Muscle of leg (tissue), 11 donors: ENCODE measurements around the gene MYO7B. TPM values are rescaled to one million over a fixed set of nuclear protein-coding genes. Genes with fewer than 3 reads are reported as not detected.
A peak's percentile ranks its signal among the peaks of the same experiment; 100 is the strongest.

ENCODE experiments used
- DNase-seq: peaks from one replicate; pipeline ENCODE4 v3.0.0; 2013
- H3K27ac ChIP-seq: one replicate; pipeline ENCODE4 v1.5.1; 2013; ENCODE audit warnings: mild to moderate bottlenecking, low read length, control low read depth
- H3K27me3 ChIP-seq: one replicate; pipeline ENCODE4 v1.6.1; 2013; ENCODE audit warnings: low read length; ENCODE audit not compliant: control insufficient read depth, insufficient read depth
- H3K36me3 ChIP-seq: one replicate; pipeline ENCODE4 v1.6.1; 2013; ENCODE audit warnings: low read length; ENCODE audit not compliant: control insufficient read depth, insufficient read depth
- H3K4me1 ChIP-seq: one replicate; pipeline ENCODE4 v1.6.1; 2013; ENCODE audit warnings: low read length; ENCODE audit not compliant: control insufficient read depth, insufficient read depth
- H3K4me3 ChIP-seq: one replicate; pipeline ENCODE4 v1.5.1; 2013; ENCODE audit warnings: low read length, control low read depth
- H3K9me3 ChIP-seq: replicated peaks from 2 replicates; pipeline ENCODE4 v1.6.1; 2013; ENCODE audit warnings: low read depth, low read length; ENCODE audit not compliant: control insufficient read depth
- WGBS: methylation state at CpG from one replicate; pipeline ENCODE4 v1.1.5; 2013; ENCODE audit warnings: missing lambda C conversion rate; ENCODE audit not compliant: insufficient coverage; 5-methylcytosine and 5-hydroxymethylcytosine counted together
- polyA plus RNA-seq, 8 donors: library from polyadenylated mRNA; unstranded; fragments of 120-200 nt; gene quantifications; one replicate each; pipeline versions ENCODE4 v1.2.1 to v1.2.3, GENCODE V29; 2013; ENCODE audit warnings: inconsistent platforms in 1 of 8, low replicate concordance in 1 of 8; ENCODE audit not compliant: insufficient read length in 8 of 8, insufficient read depth in 1 of 8
- total RNA-seq: library from RNA; stranded (reverse); fragments of 120-200 nt; gene quantifications from one replicate; pipeline ENCODE4 v1.2.4, GENCODE V29; 2013

MYO7B gene
- total and polyA plus RNA-seq, 9 donors: 0.31 to 15.1 (median 0.76) TPM

DNA sequence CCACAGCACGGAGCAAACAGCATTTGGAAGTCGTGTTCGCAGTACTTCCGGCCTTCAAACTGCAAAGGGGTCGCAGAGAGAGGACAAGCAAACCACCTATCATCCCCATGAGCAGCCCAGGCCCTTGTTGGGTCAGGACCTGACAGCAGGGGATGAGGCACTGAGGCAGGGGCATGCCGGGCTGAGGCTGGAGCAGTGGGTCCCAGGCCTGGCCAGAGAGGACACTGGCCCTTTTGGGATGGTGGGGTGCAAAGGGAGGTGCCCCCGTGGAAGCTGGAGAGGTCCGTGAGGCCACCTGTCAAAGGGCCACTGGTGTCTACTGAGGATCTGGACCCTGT lies 119.3 kb downstream of the MYO7B start:
- peaks cover 5% of the 10 kb centered on the region for H3K36me3 ChIP-seq
- peaks cover 43% of the 10 kb centered on the region for H3K4me1 ChIP-seq
- 88% methylated on average over 7 of the region's 8 CpGs for WGBS
- H3K9me3 ChIP-seq: no peaks in the 10 kb centered on the region
- H3K27me3 ChIP-seq: no peaks in the 10 kb centered on the region
- DNase-seq: no peak
- no peak overlapping the region for H3K4me3 ChIP-seq
- no peak overlapping the region for H3K27ac ChIP-seq

DNA sequence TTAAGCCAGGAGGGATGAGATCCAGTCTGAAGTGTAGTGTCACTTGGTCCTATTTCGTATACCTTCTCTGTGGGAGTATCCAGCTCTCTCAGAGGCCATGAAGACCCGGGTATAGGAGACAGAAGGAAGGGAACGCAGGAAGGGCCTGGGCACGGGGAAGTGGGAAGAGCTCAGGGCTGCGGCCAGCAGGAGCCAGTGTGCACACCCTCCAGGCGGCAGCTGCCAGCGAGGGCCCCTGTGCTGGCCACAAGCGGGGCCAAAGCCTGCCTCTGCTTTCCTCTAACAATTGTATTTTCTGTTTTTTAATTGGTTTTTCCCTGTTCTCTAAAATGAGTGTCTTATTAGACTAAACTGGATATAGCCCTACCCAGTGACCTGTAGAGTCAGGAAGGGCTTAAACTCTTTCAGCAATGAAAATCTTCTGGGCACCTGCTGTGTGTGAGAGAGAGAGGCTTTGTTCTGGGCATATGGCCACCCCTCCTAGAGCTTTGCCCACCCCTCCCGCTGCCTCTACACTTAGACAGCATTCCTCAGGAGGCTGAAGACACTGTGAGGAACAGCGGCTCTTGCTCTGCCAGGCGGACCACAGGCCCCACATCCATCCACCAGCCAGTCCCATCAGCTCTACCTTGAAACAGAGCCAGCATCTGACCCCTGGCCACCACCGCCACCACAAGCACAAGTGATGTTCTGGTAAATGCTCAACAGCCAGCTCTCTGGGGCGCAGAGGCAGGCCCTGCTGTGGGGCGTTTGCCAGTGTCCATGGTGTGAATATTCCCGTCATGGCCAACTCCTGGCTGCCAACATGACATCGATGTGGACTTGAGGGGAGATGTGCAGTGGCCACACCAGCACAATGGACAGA lies 120.0 kb downstream of the MYO7B start:
- H3K36me3 ChIP-seq: peaks cover 6% of the 10 kb centered on the region
- WGBS: 70% methylated on average over 11 of the region's 16 CpGs
- no peaks in the 10 kb centered on the region for H3K27me3 ChIP-seq
- H3K4me3 ChIP-seq: no peak overlapping the region
- peaks cover 37% of the 10 kb centered on the region for H3K4me1 ChIP-seq
- no peaks in the 10 kb centered on the region for H3K9me3 ChIP-seq
- H3K27ac ChIP-seq: no peak overlapping the region
- no peak for DNase-seq

DNA sequence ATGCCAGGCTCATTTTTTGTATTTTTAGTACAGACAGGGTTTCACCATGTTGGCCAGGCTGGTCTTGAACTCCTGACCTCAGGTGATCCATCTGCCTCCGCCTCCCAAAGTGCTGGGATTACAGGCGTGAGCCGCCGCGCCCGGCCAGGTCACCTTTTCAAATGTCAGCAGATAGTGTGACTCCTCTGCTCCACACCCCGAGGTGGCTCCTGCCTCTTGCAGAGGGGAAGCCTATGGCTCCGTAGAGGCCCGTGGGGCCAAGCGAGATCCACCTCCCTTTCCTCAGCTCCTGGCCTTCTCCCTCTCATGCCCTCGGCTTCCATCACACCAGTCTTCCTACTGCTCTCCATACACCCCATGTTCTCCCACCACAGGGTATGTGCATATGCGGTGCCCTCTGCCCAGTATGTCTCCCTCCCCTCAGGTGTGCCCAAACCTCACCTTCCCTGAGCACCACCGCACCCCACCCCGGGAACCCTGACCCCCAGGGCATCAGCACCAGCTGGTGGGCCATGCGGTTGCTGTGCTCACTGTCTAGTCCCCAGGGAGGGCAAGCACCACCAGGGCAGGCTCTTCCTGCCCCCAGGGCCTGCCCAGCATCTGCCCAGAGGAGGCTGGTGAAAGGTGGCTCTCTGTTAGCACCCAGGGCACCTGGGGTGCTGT lies 121.2 kb downstream of the MYO7B start:
- H3K4me1 ChIP-seq: peaks cover 41% of the 10 kb centered on the region
- no peaks in the 10 kb centered on the region for H3K9me3 ChIP-seq
- H3K4me3 ChIP-seq: no peak overlapping the region
- WGBS: 93% methylated on average over 15 of the region's 15 CpGs
- no peaks in the 10 kb centered on the region for H3K27me3 ChIP-seq
- no peak for DNase-seq
- no peak overlapping the region for H3K27ac ChIP-seq
- H3K36me3 ChIP-seq: peaks cover 7% of the 10 kb centered on the region

DNA sequence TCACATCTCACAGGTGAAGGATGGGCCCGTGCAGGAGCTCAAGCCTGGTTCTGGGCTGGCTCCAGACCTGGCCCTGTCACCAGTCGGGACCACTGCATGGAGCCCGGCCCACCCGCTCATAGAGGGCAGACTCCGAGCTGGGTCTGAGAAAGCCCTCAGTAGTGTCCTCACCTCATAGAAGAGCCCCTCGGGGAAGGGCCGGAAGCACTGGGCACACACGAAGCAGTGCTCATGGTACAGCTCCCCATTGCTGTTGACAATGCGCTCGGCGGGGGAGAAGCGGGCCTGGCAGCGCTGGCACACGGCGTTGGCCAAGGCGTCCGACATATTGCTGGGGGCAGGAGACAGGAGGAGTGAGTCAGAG lies 121.7 kb downstream of the MYO7B start:
- H3K27me3 ChIP-seq: no peaks in the 10 kb centered on the region
- H3K4me3 ChIP-seq: no peak overlapping the region
- peaks cover 41% of the 10 kb centered on the region for H3K4me1 ChIP-seq
- H3K36me3 ChIP-seq: peaks cover 7% of the 10 kb centered on the region
- no peaks in the 10 kb centered on the region for H3K9me3 ChIP-seq
- 95% methylated on average over 17 of the region's 17 CpGs for WGBS
- no peak overlapping the region for H3K27ac ChIP-seq
- DNase-seq: no peak

DNA sequence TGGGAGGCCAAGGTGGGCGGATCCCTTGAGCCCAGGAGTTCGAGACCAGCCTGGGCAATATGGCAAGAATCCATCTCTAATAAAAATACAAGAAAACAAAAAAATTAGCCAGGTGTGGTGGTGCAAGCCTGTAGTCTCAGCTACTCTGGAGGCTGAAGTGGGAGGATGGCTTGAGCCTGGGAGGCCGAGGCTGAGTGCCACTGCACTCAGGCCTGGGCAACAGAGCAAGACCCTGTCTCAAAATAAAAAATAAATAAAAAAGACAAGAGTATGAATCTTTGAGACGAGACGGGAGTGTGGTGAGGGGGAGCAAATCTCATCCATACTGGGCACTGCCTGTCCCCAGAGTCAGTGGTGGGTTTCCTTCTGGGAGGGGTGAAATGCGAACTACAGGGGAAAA lies 122.7 kb downstream of the MYO7B start:
- Histone ChIP-seq H3K4me3 (no peak overlapping the region), H3K27me3 (peaks cover 3% of the 10 kb centered on the region), H3K27ac (no peak overlapping the region), H3K4me1 (peaks cover 37% of the 10 kb centered on the region), H3K36me3 (peaks cover 3% of the 10 kb centered on the region), H3K9me3 (no peaks in the 10 kb centered on the region)
- no peak for DNase-seq
- WGBS: 100% methylated on average over 1 of the region's 6 CpGs

DNA sequence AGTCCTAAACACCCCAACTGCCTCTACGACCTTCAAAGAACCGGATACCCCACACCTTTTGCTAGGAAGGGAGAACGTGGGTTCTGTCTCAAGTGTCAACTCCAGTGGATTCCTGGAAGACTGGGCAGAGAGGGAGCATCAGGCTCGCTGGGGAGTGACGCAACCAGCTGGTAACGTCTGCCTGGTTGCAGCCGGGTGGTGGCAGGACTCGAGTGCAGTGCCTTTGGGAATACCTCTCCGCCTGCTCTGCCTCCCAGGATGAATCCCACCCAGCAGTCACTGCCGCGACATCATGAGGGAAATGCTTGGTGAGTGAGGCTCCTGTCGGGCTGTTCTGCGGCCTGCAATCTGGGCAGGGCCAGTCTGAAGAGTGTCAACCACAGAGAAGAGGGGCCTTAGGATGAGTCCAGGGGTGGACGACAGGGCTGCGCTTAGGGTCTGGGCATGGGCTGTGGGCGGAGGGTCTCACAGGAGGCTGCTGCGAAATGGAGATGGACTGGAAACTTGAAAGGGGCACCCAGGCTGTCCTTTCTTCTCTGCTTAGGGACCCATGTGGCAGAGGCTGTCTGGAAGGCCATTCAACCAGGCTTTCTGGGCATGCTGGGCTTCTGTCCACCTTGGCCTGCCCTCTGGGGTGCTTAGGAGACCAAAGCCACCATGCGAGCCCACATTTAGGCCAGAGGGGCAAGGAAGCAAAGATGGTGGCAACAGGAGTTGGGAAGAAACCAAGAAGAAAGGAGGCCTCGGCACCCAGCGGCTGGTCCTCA lies 123.3 kb downstream of the MYO7B start:
- Histone ChIP-seq H3K27me3 (peaks cover 10% of the 10 kb centered on the region), H3K27ac (no peak overlapping the region), H3K36me3 (peaks cover 2% of the 10 kb centered on the region), H3K4me3 (no peak overlapping the region), H3K9me3 (no peaks in the 10 kb centered on the region), H3K4me1 (peaks cover 39% of the 10 kb centered on the region)
- 83% methylated on average over 15 of the region's 20 CpGs for WGBS
- no peak for DNase-seq

DNA sequence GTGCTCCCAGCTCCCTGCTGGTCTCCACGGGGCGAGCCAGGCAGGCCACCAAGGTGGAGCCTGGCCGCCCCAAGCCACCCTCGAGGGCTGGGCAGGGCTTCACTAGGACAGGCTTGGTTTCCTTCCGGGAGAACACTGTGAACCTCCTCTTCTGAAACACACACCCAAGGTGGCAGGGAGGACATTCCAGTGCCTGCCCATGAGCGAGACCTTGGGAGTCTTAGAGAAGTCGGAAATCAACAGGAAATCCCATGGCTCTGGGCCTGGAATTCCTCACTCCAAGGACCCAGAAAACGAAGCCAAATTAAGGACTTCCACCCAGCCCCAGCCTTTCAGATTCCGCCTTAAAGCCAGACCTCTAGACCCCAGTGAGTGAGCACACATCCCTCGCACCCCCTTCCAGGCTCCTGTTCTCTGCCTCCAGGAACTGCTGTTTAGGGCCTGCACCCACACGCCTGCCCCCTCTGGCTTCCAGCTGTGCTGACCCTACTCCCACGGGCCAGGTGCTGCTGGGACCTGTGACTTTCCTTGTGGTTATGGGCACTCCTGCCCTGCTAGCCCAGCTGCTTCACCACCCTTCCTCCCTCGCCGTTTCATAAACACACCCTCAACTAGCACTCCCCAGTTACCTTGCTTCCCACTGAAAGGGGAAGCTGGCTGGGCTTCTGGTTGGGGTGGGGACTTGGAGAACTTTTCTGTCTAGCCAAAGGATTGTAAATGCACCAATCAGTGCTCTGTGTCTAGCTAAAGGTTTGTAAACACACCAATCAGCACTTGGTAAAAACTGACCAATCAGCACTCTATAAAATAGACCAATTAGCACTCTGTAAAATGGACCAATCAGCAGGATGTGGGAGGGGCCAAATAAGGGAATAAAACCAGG lies 124.2 kb downstream of the MYO7B start:
- Histone ChIP-seq H3K9me3 (no peaks in the 10 kb centered on the region), H3K4me1 (peaks cover 44% of the 10 kb centered on the region), H3K27me3 (peaks cover 17% of the 10 kb centered on the region), H3K36me3 (peaks cover 2% of the 10 kb centered on the region), H3K27ac (peak overlapping the region; percentile 42), H3K4me3 (no peak overlapping the region)
- no peak for DNase-seq
- WGBS: 72% methylated on average over 9 of the region's 14 CpGs

DNA sequence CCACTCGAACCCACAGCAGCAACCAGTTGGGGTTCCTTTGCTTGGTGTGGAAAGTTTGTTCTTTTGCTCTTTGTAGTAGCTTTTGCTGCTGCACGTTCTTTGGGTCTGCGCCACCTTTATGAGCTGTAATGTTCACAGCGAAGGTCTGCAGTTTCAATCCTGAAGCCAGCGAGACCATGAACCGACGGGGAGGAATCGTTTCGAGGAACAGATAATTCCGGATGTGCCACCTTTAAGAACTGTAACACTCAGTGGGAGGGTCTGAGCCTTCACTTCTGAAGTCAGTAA lies 124.8 kb downstream of the MYO7B start:
- Histone ChIP-seq H3K27ac (no peak overlapping the region), H3K27me3 (peaks cover 23% of the 10 kb centered on the region), H3K4me1 (peaks cover 47% of the 10 kb centered on the region), H3K36me3 (peaks cover 2% of the 10 kb centered on the region), H3K9me3 (no peaks in the 10 kb centered on the region), H3K4me3 (no peak overlapping the region)
- DNase-seq: no peak
- WGBS: 94% methylated on average over 8 of the region's 10 CpGs

DNA sequence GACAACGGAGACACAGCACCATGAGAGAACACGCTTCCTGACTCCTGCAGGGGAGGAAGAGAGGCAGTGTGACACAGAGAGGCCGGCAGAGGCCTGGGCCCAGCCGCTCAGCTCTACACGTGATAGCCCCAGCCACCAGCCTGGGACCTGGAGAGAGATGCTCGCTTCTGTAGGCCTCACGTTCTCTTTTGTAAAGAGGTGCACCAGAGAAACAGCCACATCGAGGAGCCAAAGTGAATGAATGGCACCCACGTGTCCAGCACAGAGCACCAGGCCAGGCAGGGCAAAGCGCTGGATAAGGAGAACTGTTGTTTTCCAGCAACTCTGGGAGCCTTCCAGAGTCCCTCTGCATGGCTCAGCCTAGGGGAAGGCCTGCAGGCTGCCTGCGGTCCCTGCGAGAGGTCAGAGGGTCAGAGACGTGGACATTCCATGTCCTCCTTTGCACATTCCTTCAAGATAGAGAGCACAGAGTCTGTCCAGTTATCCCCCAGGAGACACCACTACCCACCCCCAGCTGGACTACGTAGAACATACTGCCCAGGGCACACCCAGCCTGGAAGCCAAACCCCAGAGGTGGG lies 125.7 kb downstream of the MYO7B start:
- no peak overlapping the region for H3K27ac ChIP-seq
- no peak for DNase-seq
- no peaks in the 10 kb centered on the region for H3K9me3 ChIP-seq
- peaks cover 2% of the 10 kb centered on the region for H3K36me3 ChIP-seq
- no peak overlapping the region for H3K4me3 ChIP-seq
- 81% methylated on average over 13 of the region's 14 CpGs for WGBS
- peaks cover 42% of the 10 kb centered on the region for H3K4me1 ChIP-seq
- peaks cover 30% of the 10 kb centered on the region for H3K27me3 ChIP-seq
